Activated CD8-positive, alpha-beta memory T cell treated with anti-CD3 and anti-CD28 coated beads for 1 hour (primary cell): ENCODE results near the gene NRIP3.

ENCODE experiments used
- DNase-seq, 2 donors: peaks; one replicate each; pipeline ENCODE4 v3.0.0-alpha.2; 2020; ENCODE audit warnings: low read depth in 1 of 2; ENCODE audit errors: extremely low read depth in 1 of 2

NRIP3 gene

GRCh38 chr11:8933931-8934330 is 69.9 kb downstream of the NRIP3 start:
- DNase-seq = no peak

DNA sequence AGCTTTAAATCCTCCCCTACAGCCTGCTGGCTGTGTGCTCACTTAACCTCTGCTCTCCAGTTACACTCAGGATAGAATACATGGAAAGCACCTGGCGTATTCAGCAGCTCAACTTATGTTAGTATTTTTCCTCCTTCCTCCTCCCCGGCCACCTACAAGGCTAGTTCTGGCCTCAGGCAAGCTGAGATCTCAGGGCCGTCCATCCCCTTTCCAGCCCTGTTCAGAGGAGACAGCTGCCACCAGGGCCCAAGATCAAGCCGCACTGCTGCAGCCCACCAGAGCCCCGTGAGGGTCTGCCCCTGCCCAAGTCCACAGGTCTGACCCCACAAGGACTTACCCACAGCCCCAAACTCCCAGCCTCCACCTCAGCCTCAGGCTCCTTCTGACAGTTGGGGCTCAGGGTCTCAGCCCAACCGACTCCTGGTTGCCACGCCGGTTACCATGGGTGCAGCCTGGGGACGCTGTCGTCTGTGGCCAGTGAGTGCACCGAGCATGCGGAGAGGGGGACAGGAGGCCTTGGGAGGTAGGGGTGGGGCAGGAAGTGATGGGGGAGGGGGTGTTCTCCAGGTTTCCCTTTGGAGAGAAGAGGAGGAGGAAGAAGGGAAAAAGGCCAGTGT is 71.1 kb downstream of the NRIP3 start, which contains the start of gene C11orf16:
Gene C11orf16 (minus strand): TSS at position 384 of the 617 bp plus-strand sequence. CDS start 639 bp downstream, outside the sequence.
- DNase-seq = no peak
